Measurements from ENCODE around the gene KCNS1.
"Not testable (repeated sequence)": the region's sequence is repeated elsewhere in the genome, so short reads cannot be mapped to it uniquely, and the experiment has no call there.

Gene KCNS1

GRCh38 chr20:45073221-45073620 is 27.7 kb downstream of the KCNS1 start:
- DNase-seq (ENCODE audit: low read depth), result no peak

- no peak for DNase-seq (ENCODE audit: low read depth)
These were observed 28.9 kb downstream of the KCNS1 start for GRCh38 chr20:45072066-45072465.

DNA sequence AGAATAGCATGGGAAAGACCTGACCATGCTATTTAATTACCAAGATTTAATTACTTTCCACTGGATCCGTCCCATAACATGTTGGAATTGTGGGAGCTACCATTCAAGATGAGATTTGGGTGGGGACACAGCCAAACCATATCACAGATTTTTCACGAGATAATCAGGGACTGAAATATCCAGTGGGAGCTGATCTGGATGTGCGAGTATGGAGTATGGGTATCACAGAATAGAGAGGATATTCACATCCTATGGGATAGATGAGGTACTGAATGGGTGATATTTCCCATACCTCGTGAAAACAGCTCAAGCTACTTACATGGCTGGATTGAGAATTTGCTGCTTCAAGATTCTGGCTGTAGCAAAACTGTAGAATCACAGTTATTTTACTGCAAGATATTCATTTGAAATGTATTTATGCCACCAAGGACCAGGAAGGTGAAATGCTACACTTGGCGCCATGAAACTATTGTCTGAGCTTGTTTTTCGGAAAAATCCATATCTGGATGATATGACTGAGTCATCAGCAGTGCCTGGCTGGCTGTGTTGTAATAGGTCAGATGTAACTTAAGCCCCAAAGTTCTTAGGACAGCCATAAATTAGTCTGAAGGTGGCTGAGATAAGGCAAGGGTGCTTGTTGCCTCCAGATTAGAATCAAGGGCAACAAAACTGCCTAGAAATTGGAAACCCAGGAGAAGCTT is 29.8 kb downstream of the KCNS1 start:
- no peak for DNase-seq (ENCODE audit: low read depth)

- no peak for DNase-seq (ENCODE audit: low read depth)
These were observed 31.7 kb downstream of the KCNS1 start for GRCh38 chr20:45069261-45069660.

GRCh38 chr20:45067558-45067957 is 33.4 kb downstream of the KCNS1 start:
- no peak for DNase-seq (ENCODE audit: low read depth)

DNA sequence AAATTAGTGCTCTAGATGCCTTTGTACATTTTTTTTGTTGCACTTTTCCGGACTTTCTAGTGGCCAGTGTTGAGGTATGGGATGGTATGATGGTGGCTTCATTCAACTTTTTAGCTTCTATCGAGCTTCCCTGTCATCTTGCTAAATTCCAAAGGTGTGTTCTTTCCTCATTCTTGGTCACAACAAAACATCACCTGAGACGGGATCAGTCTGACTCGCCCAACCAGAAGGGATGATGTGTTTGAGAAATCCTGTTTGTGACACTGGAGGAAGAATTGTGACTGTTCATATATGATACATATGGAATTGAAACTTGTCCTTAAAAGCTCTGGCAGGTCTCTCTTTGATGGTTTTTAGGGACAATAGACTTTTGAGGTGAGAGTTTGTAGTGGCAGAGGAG is 33.8 kb downstream of the KCNS1 start:
- DNase-seq (ENCODE audit: low read depth), result no peak

GRCh38 chr20:45066372-45066771 is 34.6 kb downstream of the KCNS1 start:
- no peak for DNase-seq (ENCODE audit: low read depth)

GRCh38 chr20:45064812-45065211 is 36.1 kb downstream of the KCNS1 start:
- no peak for DNase-seq (ENCODE audit: low read depth)

GRCh38 chr20:45063107-45063506 is 37.8 kb downstream of the KCNS1 start:
- not testable (repeated sequence) for DNase-seq (ENCODE audit: low read depth)

GRCh38 chr20:45061244-45061643 is 39.7 kb downstream of the KCNS1 start:
- no peak for DNase-seq (ENCODE audit: low read depth)

GRCh38 chr20:45060294-45060693 is 40.6 kb downstream of the KCNS1 start:
- no peak for DNase-seq (ENCODE audit: low read depth)

DNA sequence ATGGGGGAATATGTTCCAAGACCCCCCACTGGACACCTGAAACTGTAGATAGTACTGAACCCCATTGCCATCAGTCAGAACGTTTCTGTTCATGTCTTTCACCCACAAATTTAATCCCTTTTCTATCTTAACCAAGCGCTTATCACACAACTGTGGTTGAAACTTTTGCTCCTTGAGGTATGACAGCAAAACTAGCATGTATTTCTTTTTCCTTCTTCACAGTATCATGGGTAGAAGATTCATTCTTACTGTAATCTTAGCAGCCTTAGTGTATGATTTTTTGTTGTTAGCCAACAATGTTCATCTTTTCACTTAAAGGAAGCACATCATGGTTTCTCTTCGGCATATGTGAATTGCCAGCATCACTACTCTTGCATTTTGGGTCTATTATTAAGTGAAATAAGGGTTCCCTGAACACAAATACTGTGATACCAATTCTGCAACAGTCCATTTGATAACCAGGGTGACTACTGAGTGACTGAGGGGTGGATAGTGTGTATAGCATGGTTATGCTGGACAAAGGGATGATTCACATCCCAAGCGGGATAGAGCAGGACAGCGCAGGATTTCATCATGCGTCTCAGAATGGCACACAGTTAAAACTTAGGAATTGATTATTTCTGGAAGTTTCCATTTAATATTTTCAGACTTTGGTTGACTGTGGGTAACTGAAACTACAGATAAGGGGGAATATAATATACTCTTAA is 41.8 kb downstream of the KCNS1 start:
- DNase-seq (ENCODE audit: low read depth), result no peak

- no peak for DNase-seq (ENCODE audit: low read depth)
These were observed 42.6 kb downstream of the KCNS1 start for GRCh38 chr20:45058168-45058850.

DNA sequence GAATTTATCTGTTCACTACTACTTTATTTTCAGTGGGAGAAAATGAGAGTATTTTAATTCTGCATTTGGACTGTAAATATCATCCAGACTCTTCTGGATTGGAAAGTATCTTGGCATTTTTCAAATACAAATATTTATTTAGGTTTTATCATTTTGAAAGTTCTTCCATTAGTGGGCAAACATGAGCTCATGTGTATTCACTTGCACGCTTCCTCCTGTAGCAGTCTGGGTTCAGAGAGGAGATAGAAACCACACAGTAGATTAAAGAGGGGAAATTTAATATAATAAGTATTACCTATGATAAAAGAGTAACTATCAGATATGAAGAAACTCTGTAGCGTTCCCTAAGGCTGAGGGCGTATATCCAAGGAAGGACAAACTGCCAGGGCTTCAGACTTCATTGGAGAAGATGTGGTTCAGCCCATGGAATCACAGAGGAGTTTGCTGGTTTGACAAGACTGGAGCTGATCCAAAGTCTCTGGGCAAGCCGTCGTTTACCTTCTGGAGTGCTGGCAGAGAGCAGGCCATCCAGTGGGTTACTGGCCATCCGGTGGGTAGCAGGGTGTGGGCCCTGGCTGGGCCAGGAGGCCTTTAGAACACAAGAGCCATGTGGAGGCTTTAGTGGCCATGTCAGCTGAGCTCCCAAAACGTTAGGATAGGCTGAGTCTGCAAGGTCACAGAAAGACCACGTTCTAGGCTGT is 44.3 kb downstream of the KCNS1 start:
- no peak for DNase-seq (ENCODE audit: low read depth)

GRCh38 chr20:45055056-45055455 is 45.9 kb downstream of the KCNS1 start:
- no peak for DNase-seq (ENCODE audit: low read depth)

DNA sequence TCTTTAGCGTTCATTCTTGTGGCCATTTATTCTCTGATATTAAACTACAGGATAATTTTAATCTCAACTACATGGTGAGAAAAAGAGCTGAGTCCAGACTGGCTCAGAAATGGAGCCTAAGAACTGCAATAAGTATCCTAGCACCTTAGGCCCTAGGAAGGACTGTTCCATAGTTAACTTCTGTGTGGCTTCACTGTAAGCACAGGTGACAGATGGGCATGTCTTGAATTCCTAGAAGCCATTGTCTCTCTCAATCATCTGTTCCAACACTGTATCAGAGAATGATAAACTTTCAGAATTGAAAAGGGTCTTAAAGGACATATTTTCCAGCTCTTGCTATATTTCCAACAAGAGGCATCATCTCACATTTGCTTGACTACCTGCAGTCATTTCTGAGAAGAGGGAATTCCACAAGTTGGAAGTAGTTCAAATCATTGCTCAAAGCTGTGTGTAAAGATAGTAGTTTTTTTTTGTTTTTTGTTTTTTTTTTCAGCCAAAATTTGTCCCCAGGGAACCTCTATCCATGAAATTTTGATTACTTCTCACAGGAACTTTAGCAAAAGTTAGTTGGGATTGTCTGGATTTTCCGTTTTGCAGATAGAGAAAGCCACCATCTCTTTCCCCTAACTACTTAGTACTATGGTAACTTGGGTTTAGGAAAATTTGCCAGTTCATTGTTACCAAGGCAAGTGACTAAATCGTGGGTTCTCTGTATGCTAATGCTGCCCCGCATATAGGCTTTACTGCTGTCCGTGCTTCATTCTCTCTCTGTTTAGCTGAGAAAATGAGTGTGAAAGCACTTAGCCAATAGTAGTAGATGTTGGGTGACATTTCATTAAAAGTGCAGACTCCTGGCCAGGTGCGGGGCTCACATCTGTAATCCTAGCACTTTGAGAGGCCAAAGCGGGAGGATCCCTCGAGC is 47.2 kb downstream of the KCNS1 start:
- DNase-seq (ENCODE audit: low read depth), result no peak

DNA sequence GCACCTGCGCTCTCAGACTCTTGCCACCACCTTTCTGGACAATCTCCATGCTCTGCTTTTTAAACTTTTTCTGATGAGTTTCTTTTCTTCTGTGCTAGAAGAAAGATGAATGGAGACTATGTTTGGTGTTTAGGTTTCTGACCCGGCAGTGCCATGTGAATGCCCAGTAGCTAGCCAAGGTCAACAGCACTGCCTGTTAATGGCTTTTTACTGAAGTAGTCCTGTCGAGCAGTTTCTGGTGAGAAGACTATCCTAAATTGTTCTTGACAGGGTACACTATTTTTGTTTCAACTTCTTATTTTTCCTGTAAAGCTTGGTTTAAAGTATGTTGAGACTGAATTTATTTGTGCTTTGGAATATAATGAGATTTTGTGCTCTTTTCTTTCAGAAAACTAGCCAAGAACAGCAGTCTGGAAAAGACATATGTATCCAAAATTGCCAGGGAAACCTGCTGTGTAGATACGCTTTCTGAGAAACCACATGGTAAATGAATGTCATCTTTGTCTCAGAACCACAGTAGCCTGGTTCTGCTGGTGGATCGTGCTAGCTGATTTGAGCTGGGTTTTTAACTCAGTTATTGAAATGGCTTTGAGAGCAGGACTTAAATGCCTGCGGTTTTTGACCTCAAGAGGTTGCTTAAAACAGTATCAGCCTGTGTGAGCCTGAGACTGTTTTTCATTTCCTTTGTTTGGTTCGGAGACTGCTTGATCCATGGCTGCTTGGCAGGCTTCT is 48.1 kb downstream of the KCNS1 start:
- no peak for DNase-seq (ENCODE audit: low read depth)

- no peak for DNase-seq (ENCODE audit: low read depth)
These were observed 49.5 kb downstream of the KCNS1 start for GRCh38 chr20:45051204-45052060.

GRCh38 chr20:45049904-45050471 is 50.9 kb downstream of the KCNS1 start:
- no peak for DNase-seq (ENCODE audit: low read depth)
